Caki2 (cell line): ENCODE results near the gene CALML6. TPM values are rescaled to one million over a fixed set of nuclear protein-coding genes. Genes with fewer than 3 reads are reported as not detected.

Experiments
- DNase-seq: peaks from one replicate; pipeline ENCODE4 v3.0.0-alpha.2; 2015; ENCODE audit warnings: low read depth
- in situ Hi-C: cut with HindIII; loops from 2 replicates; pipeline ENCODE4 v1.10.0; 2016; ENCODE audit warnings: low sequenced_read_pairs, low pct_unique_long_range_greater_than_20kb, mixed read lengths
- total RNA-seq: library from RNA; depleted of rRNA; stranded (reverse); fragments of >200 nt; shearing (Covaris generic); gene quantifications from 2 replicates; pipeline ENCODE4 v1.2.3, GENCODE V29; 2014; ENCODE audit warnings: low replicate concordance

The CALML6 gene
- total RNA-seq, 1 experiment from 2014 or later = not detected

DNA sequence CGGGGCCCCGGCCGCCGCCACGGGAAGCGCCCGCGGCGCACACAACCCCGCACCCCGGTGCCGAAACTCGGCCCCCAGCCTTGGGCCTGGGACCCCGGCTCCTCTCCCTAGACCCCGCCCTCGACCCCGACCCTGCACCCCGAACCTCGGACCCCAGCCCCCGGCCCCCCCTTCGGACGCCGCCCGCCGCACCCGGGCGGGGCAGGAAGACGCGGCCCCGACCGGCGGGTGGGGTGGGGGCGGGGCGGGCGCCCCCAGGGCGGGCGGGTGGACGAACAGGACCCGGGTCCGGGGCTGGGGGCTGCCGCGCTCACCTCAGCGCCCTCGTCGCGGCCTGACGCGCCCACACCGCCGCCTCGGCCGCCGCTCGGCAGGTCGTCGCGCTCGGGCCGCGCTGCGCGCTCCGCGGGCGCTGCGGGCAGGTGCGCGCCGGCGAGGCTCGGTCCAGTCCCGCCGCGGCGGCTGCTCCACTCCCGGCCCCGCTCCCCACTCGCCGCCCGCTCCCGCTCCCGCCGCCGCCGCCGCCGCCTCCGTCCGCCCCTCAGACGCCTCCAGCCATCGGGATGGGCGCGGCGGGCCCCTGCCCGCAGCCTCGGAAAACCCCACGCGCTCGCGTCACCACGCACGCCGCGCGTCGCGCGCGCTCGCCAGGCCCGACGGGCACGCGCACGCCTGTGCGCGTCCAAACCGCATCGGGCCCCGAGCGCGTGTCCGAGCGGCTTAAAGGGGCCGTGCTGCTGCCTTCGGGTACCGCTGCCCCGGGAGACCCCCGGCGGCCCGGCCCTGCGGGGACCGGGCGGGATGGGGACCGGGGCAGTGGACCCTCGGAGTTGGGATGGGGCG is 24.3 kb upstream of the CALML6 start, which contains the start of gene GNB1:
Gene GNB1 (minus strand): TSS at position 582 of the 843 bp plus-strand sequence. CDS start 65,634 bp downstream, outside the sequence.
- peak; percentile 88 for DNase-seq
- in situ Hi-C loops = no loop called here

DNA sequence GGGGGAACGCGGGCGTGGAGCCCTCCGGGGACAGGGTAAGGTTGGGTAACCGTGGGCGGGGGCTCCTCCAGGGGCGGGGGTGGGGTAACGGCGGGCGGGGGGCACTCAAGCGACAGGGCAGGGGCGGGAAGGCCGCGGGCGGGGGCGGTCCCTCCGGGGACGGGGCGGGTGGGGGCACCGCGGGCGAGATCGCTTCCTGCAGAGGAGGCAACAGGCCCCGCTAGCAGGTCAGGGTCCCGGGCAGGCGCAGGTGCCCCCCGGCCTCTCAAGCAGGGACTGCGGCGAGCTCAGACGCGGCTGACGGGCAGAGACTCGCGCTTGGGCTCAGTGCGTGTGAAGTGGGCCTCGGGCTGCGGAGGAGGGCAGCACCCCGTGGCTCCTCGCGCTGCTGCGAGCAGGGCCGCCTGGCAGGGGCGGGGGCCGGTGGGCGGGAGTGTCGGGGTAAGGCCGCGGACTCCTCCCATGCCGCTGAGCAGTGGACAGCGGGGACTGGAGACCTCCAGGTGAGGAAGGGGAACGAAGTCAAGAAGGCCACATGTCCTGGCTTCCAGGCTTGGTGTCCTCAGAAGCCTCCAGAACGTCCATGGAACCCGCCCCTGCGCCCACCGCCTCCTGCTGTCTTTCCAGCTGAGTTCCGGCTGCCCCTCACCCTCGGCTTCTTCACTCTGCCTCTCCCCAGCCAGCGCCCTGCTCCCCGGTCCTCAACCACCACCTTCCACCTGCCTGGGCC is 23.5 kb upstream of the CALML6 start:
- in situ Hi-C loops = no loop called here
- peak; percentile 70 for DNase-seq

DNA sequence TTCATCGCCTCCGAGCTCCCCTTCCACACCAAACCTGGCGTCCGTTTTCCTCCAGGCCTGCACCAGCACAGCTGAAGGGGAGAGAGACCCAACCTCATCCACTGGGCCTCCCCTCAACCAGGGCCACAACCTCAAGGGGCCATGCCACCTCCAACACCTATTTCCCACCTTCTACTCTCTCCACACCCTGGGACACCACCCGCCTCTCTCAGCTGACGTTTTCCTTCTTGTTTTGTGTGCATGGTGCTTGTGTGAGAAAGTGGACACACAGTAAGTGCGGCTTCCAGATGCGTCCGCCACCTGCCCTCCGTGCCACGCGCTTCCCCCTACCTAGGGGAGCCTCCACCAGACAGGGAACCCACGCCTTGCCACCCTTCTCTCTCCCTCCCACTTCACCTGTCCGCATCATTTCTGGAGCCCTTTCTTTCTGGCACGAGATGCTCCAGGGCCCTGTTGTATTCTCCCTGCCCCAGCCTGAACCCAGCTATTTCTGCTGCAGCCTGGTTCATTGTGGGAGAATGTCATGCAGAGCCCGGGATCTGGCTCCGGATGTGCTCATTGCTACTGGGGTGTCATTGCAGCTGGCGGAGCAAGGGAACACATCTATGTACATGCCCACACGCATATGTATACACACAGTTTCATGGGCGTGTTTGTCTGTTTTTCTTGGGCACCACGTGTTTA is 22.8 kb upstream of the CALML6 start:
- in situ Hi-C loops = no loop called here
- DNase-seq = no peak

DNA sequence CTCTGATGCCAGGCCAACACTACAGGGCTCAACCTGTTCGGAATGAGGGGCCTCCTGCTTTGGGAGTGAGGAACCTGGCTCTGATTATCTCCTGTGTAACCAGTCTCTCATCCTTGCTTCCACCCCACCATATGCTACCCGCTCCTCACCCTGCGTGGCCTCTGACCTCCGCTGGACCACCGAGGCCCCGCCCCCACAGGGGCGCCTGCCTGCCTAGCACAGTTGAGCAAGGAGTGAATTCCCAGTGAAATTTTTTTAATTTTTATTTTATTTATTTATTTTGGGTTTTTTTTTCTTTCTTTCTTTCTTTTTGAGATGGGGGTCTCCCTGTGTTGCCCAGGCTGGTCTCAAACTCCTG is 22.3 kb upstream of the CALML6 start:
- in situ Hi-C loops = no loop called here
- no peak for DNase-seq

DNA sequence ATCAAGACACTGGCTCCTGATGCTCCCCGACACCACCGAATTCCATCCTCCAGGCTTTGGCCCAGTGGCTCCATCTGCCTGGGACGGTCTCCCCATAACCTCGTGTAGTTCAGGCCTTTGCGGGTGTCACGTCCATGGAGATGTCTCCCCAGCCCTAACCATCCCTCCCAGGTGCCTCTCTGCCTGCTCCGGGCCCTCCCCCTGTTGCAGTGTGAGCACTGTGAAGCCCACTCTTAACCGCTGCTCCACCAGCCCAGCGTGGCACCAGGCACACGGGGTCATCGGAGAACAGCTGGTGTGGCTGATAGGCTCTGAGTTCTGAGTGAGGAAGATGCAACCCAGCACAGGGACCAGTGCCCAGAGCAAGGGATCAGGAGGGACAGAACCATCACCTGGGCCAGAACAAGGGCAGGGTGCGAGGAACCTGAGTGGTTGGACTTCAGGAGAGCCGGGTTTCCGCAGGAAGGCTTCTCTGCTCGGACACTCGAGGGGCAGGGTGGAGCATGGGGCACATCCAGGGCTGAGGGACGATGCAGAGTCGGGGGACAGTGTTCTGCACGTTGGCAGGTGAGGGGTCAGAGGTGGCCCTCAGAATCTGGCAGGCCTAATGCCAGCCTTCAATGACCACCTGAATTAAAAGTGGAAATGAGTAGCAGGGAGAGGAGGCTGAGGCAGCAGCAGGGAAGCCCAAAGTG is 21.6 kb upstream of the CALML6 start:
- in situ Hi-C loops = no loop called here
- no peak for DNase-seq

DNA sequence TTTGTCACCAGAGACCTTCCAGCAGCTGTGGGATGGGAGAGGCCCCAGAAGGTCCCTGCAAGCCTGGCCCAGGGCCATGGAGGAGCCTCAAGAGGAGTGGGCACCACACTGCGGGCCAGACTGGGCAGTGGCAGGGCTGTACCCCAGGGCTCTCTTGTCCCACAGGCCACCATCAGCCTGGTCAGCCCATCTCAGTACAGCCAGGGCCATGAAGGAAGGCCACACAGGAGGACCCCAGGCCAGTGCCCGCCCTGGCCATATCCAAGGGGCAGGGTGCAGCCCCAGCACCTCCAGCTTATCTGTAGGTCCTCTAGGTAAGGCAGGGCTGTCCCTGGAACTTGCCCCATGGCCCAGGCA is 21.1 kb upstream of the CALML6 start:
- DNase-seq = no peak
- in situ Hi-C loops = no loop called here

DNA sequence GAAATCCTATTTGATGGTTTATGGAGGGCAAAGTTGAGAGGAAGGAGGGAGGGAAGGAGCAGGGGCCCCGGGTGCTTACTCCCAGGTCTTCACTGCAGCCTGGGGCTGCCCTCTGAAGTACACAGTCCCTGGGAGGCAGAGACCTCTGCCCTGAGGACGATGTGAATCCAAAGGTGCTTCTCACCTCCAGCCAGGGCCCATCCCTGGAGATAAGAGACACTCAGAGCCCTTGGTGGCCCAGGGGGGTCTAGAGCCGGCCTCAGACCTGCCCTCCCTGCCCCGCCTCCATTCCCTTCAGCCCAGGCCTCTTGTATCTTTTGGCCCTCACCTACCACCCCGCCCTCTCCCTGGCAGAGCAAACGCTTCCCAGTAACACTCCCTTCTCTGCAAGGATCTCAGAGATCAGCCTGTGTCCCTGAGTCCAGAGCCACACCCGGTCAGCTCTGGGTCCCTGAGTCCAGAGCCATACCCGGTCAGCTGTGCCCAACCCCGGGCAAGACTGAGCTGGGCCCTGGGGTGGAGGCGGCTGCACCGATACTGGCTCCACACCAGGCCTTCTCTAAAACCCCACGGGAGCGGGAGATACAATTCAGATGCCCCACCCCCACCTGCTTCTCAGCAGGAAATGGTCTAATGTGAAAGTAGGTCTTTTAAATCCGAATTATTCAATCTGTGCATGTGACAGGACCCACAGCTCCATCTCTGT is 20.6 kb upstream of the CALML6 start:
- no peak for DNase-seq
- in situ Hi-C loops = no loop called here

DNA sequence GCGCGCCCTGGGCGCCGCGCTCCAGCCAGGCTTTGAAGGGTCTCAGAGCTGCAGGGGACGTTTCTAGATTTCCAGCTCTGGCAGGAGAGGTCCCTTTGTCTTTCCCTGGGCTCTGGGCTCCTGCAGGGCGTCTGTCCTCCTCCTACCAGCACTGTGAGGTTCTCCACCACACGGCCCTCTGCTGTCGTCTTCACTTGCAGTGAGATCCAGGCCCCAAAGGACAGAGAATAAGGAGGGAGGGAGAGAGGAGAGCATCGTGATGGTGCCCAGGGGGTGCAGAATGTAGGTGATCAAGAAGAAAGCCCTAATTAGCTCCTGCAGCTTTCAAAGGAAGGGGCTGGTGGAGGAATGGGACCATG is 20.0 kb upstream of the CALML6 start:
- in situ Hi-C loops = no loop called here

DNA sequence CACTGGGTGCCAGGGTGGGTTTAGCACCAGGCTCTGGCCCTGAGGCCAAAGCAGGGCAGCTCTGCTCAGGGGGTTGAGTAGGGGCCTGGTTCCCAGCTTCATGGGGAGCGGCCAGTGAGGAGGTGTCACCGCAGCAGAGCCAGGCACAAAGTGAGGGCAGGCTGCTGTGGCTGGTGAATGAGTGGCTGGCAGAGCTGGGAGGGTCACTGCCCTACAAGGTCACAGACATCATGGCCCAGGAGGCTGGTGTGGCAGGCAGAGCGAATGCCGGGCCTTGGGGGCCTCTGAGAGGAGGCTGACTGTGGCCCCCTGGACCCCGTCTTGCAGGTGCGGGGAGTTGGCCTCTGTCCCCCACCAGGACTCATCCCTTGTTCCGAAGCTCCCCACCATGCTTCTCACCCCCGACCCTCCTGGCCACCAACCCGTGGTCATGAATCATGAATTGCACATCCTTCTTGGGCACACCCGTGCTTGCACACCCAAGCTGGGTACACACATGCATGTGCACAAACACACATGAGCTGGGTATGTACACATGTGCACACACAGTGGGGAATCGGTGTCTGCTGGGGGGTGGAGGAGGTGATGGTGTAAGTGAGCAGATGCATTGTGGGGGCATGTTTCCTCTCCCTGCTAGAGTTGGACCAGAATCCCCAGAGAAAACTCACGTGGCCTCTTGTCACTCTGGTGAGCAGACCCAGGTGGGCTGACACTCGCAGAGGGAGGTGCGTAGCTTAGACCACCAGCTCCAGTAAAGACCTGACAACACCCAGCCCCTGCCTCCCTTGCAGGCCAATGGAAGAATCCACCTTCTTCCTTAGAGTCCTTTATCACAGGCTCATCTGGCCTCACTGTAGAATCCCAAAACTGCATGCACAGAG is 19.4 kb upstream of the CALML6 start:
- DNase-seq = no peak
- in situ Hi-C loops = no loop called here

More for the DNA sequence above, 20.0 kb upstream of the CALML6 start:
- no peak for DNase-seq

DNA sequence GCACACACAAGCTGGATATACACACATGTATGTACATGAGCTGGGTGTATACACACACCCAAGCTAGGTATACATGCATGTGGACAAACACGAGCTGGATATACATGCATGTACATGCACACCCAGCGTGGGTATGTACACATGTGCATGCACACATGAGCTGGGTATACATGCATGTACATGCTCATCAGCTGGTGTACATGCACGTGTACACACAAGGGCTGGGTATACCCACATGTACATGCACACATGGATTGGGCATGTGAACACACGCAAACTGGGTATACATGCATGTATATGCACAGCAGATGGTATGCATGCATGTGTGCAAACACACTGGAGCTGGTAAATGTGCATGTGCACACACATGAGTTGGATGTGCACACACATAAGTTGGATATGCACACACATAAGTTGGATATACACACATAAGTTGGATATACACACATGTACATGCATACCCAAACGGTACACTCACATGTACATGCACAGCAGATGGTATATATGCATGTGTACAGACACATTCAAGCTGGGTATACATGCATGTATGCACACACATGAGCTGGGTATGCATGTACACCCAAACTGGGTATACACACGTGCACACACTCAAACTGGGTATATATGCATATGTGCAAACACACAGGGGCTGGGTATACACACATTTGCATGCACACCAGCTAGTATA is 16.7 kb upstream of the CALML6 start:
- in situ Hi-C loops = no loop called here
- no peak for DNase-seq

DNA sequence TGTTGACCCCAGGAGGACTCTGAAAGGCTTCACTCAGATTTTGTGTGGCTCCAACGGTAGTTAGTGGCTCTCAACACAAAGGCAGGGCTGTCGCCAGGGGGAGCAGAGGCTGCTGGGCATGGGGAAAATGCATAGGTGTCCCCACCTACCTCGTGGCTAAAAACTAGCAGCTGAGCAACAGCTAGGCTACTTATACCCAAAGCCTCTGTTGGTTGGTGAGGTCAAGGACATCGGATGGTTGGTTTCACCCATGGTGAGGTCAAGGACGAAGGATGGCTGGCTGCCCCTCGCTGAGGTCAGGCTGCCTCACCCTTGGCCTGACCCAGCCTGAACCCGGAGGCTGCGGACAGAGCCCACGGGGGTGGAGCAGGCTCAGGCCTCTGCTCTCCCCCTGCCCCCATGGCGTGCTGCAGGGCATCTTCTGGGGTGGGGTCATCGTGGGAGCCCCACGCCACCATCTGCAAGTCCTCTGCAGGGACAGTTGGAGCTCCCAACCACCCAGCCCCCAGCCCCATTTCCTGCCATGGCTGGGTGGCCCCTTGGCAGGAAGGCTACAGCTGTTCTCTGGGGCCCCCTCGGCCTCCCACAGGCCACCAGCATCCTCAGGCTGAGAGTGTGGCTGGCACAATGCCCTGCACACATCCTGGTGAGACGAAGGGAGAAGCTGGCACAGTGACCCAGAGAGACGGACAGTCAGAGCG is 15.6 kb upstream of the CALML6 start:
- in situ Hi-C loops = no loop called here
- no peak for DNase-seq

DNA sequence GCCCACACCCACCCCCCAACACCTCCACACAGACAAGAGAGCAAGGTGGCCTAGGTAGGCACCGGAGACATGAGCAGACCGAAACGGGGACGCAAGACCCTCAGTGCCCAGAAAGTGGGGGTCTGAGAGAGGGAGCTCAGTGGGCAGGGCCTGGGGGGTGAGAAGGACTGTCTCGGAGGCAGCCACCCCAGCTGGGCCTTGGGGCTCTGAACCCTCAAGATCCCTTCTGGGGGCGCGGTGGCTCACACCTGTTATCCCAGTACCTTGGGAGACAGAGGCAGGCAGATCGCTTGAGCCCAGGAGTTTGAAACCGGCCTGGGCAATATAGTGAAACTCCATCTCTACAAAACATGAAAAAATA is 15.1 kb upstream of the CALML6 start:
- no peak for DNase-seq
- in situ Hi-C loops = no loop called here

DNA sequence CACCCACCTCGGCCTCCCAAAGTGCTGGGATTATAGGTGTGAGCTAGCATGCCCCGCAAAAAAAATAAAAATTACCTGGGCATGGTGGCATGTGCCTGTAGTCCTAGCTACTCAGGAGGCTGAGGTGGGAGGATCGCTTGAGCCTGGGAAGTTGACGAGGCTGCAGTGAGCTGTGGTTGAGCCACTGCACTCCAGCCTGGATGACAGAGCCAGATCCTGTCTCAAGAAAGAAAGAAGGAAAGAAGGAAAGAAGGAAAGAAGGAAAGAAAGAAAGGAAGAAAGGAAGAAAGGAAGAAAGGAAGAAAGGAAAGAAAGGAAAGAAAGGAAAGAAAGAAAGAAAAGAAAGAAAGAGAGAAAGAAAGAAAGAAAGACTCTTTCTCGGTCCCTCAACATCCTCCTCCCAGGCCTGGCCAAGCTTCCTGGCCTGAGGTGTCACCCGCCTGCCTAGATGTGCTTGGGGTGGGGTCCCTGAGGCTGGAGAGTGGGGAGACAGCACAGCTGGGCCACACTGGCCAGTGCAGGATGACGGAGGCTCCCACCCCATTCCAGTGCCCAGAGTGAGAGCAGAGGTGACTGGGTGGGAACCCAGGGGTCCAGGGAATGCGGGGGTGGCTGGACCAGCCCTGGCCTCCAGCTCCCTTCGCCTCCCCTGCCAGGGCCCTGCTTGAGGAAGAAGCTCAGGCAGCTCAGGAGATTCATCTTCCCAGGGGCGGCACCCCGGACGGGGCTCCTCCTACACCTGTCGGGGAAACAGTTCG is 14.0 kb upstream of the CALML6 start:
- DNase-seq = no peak
- in situ Hi-C loops = no loop called here

DNA sequence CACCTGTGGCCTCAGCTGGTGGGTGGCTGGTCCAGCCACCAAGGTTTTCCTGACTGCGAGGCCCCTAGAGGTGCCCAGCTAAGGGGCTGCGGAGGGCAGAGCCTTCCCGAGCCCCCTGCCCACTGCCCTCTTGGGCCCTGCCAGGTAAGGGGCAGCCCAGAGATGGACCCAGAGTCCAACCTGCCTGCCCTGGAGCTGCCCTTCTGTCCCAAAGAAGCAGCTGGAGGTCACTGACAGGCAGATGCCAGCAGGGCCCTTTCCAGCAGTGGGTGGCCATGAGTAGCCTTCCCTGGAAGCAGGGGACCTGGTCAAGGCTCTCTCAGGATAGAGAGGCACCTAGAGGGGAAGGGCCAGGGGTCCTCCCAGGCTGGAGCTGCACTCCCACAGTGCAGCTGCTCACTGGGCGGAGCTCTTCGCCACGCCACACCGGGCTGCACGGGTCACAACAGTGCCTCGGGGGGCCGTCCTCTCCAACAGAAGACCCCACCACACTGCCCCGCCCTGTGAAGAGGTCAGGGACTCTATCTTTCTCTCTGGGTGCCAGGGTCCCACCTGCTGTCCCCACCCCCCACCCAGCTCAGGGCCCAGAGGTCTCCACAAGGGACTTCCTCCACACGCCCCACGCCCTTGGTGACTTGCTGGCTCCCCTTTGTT is 13.3 kb upstream of the CALML6 start:
- no peak for DNase-seq
- in situ Hi-C loops = no loop called here

DNA sequence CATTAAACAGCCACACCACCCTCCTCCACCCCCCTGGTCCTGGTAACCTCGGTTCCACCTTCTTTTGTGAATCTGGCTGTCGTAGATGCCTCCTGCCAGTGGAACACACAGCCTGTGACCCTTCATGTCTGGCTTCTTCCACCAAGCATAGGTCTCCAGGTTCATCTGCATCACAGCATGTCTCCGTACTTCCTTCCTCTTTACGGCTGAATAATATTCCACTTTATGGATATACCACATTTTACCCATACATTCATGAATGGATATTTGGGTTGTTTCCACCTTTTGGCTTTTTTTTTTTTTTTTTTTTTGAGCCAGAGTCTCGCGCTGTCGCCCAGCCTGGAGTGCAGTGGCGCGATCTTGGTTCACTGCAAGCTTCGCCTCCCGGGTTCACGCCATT is 11.8 kb upstream of the CALML6 start:
- no peak for DNase-seq
- in situ Hi-C loops = no loop called here
